Lower lobe of right lung (tissue), 2 donors: ENCODE results near the gene CKAP2L. TPM values are rescaled to one million over a fixed set of nuclear protein-coding genes. Genes with fewer than 3 reads are reported as not detected.

ENCODE experiments used
- ATAC-seq, 2 donors: fragments of 200-7000 bp; cut with Tn5 transposase; one replicate each; pipeline ENCODE4 v1.9.1; 2020 to 2022; ENCODE audit warnings: mild to moderate bottlenecking in 2 of 2, moderate library complexity in 2 of 2
- DNase-seq: peaks from one replicate; pipeline ENCODE4 v3.0.0-alpha.2; 2020
- H3K27ac ChIP-seq: fragments of 200-600 bp; one replicate; pipeline ENCODE4 v1.8.0; 2022
- H3K27me3 ChIP-seq: fragments of 200-600 bp; one replicate; pipeline ENCODE4 v1.8.0; 2022; ENCODE audit warnings: low read depth
- H3K36me3 ChIP-seq: fragments of 200-600 bp; one replicate; pipeline ENCODE4 v1.8.0; 2022; ENCODE audit warnings: mild to moderate bottlenecking
- H3K4me1 ChIP-seq: fragments of 200-600 bp; one replicate; pipeline ENCODE4 v1.8.0; 2022
- H3K4me3 ChIP-seq: fragments of 200-600 bp; one replicate; pipeline ENCODE4 v1.8.0; 2022; ENCODE audit warnings: mild to moderate bottlenecking
- H3K9me3 ChIP-seq: fragments of 200-600 bp; one replicate; pipeline ENCODE4 v1.8.0; 2022
- CTCF ChIP-seq: fragments of 200-600 bp; IDR thresholded peaks from one replicate; pipeline ENCODE4 v1.8.0; 2022; ENCODE audit warnings: antibody characterized with exemption, mild to moderate bottlenecking
- intact Hi-C: fragments of 100-400 bp; cut with DNase I; formaldehyde crosslinking; loops from one replicate; pipeline ENCODE4 v1.11.0; 2022
- total RNA-seq: library from RNA; stranded (reverse); fragmentation: NEBNext Ultra II Directional; extraction: Animal tissue kit (Norgen Biotek cat#: 25700); gene quantifications from one replicate; pipeline ENCODE4 v1.2.1, GENCODE V29; 2021
- donor health status: DM: no; HTN: yes; CAD: no; lungs with severe emphysema.

The CKAP2L gene
- total RNA-seq, 1 donor from 2014 or later, result 1.3 TPM

GRCh38 chr2:112800881-112801583, 36.6 kb upstream of the CKAP2L start:
- no peak for TF ChIP-seq CTCF
- ATAC-seq (no peak), DNase-seq (no peak)
- intact Hi-C loops, result no loop called here
- no peak overlapping the region for H3K27ac ChIP-seq
- no peaks in the 10 kb centered on the region for H3K4me1 ChIP-seq
- H3K27me3 ChIP-seq, result no peaks in the 10 kb centered on the region
- H3K9me3 ChIP-seq, result no peaks in the 10 kb centered on the region
- H3K4me3 ChIP-seq, result no peak overlapping the region
- no peaks in the 10 kb centered on the region for H3K36me3 ChIP-seq

- TF ChIP-seq CTCF, result no peak
- no peaks in the 10 kb centered on the region for H3K36me3 ChIP-seq
- no peaks in the 10 kb centered on the region for H3K27me3 ChIP-seq
- DNase-seq, result no peak
- H3K27ac ChIP-seq, result no peak overlapping the region
- intact Hi-C loops, result no loop called here
- ATAC-seq, result peak; percentile 48 to 53
- H3K4me1 ChIP-seq, result peaks cover 11% of the 10 kb centered on the region
- H3K4me3 ChIP-seq, result no peak overlapping the region
- no peaks in the 10 kb centered on the region for H3K9me3 ChIP-seq
These were observed 34.9 kb upstream of the CKAP2L start for GRCh38 chr2:112798979-112799975.

- Histone ChIP-seq H3K4me1 (peaks cover 15% of the 10 kb centered on the region), H3K27me3 (no peaks in the 10 kb centered on the region), H3K36me3 (no peaks in the 10 kb centered on the region), H3K27ac (no peak overlapping the region), H3K9me3 (no peaks in the 10 kb centered on the region), H3K4me3 (no peak overlapping the region)
- no peak for TF ChIP-seq CTCF
- intact Hi-C loops, result no loop called here
- ATAC-seq, result no peak
- DNase-seq, result no peak
These were observed 32.1 kb upstream of the CKAP2L start for GRCh38 chr2:112796486-112796885.

- Histone ChIP-seq H3K27ac (no peak overlapping the region), H3K9me3 (no peaks in the 10 kb centered on the region), H3K4me1 (peaks cover 15% of the 10 kb centered on the region), H3K27me3 (no peaks in the 10 kb centered on the region), H3K36me3 (no peaks in the 10 kb centered on the region), H3K4me3 (no peak overlapping the region)
- DNase-seq (no peak), ATAC-seq (no peak)
- TF ChIP-seq CTCF, result no peak
- intact Hi-C loops, result no loop called here
These were observed 31.4 kb upstream of the CKAP2L start for GRCh38 chr2:112795774-112796173.

GRCh38 chr2:112794841-112795240, 30.4 kb upstream of the CKAP2L start:
- Histone ChIP-seq H3K9me3 (no peaks in the 10 kb centered on the region), H3K27me3 (no peaks in the 10 kb centered on the region), H3K36me3 (no peaks in the 10 kb centered on the region), H3K4me1 (peaks cover 15% of the 10 kb centered on the region), H3K27ac (no peak overlapping the region), H3K4me3 (no peak overlapping the region)
- no peak for TF ChIP-seq CTCF
- DNase-seq (no peak), ATAC-seq (no peak)
- intact Hi-C loops, result no loop called here
